ENCODE measurements around the gene ZNRF3. TPM values are rescaled to one million over a fixed set of nuclear protein-coding genes. Genes with fewer than 3 reads are reported as not detected.

The ZNRF3 gene
- polyA plus RNA-seq, 2 donors: 1.6 to 2.8 TPM

DNA sequence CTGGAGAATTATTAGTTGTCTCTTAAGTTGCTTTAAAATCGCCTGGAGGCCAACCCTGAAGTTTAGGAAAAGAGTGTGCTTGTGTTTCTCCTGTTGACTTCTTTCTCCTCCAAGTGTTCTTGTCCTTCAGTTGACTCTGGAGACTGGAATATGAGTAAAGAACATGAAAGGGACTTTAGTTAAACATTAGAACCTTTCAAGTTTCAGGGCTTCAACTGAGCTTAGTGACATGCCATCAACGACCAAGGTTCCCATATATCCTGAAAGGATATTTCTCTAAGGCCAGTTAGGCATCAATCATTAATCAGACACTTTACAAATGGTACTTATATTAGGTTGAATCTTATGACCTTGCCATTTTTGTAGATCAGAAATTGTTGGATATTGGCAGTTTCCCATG lies 70.0 kb downstream of the ZNRF3 start:
- H3K36me3 ChIP-seq (ENCODE audit: control insufficient read depth in 2 of 2, insufficient read depth in 2 of 2, low read length in 1 of 2): no peaks in the 10 kb centered on the region
- H3K27me3 ChIP-seq (ENCODE audit: control insufficient read depth in 1 of 2, insufficient read depth in 2 of 2, low read length in 2 of 2): no peaks in the 10 kb centered on the region
- H3K4me1 ChIP-seq (ENCODE audit: control insufficient read depth in 2 of 2, insufficient read depth in 2 of 2, low read length in 1 of 2): peaks cover 3 to 10% of the 10 kb centered on the region in 2 donors
- H3K27ac ChIP-seq (ENCODE audit: low read depth in 2 of 2, low read length in 1 of 2): peak overlapping the region in 1 of 2 donors; percentile 22
- H3K4me3 ChIP-seq (ENCODE audit: low read depth in 1 of 2, low read length in 2 of 2): no peak overlapping the region
- WGBS, 2 donors: 42 to 61% methylated on average over 2 of the region's 2 CpGs
- H3K9me3 ChIP-seq (ENCODE audit: control insufficient read depth in 2 of 2, insufficient read depth in 1 of 2, low read depth in 1 of 2, low read length in 1 of 2): no peaks in the 10 kb centered on the region

DNA sequence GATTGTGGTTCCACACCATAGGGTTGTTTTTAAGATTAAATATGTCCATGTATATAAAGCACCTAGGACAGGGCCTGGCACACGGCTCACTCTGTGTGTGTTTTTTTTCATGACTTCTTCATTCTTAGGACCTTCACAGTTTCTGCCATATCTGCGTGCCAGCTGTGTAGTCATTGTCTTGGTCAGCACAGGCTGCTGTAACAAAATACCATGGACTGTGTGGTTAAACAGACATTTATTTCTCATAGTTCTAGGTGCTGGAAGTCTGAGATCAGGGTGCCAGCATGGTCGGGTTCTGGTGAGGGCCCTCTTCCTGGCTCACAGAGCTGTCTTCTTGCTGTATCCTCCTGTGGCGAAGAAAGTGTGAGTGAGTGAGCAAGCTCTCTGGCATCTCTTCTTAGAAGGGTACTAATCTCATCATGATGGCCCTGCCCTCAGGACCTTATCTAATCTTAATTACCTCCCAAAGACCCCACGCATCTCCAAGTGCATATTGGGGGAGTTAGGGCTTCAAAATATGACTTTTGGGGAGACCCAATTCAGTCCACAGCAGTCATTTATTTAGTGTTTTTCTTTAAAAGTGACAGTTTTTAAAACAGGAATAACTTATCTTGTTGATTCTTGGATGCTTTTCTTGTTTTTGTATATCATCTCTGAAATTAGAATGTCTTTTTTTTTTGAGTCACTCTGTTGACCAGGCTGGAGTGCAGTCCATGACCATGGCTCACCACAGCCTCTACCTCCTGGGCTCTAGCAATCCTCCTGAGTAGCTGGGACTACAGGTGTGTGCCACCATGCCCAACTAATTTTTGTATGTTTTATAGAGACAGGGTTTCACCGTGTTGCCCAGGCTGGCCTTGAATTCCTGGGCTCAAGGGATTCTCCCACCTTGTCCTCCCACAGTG lies 70.9 kb downstream of the ZNRF3 start:
- Histone ChIP-seq H3K36me3 (ENCODE audit: control insufficient read depth in 2 of 2, insufficient read depth in 2 of 2, low read length in 1 of 2) (no peaks in the 10 kb centered on the region), H3K27me3 (ENCODE audit: control insufficient read depth in 1 of 2, insufficient read depth in 2 of 2, low read length in 2 of 2) (no peaks in the 10 kb centered on the region), H3K9me3 (ENCODE audit: control insufficient read depth in 2 of 2, insufficient read depth in 1 of 2, low read depth in 1 of 2, low read length in 1 of 2) (no peaks in the 10 kb centered on the region), H3K27ac (ENCODE audit: low read depth in 2 of 2, low read length in 1 of 2) (no peak overlapping the region), H3K4me1 (ENCODE audit: control insufficient read depth in 2 of 2, insufficient read depth in 2 of 2, low read length in 1 of 2) (peaks cover 6 to 13% of the 10 kb centered on the region in 2 donors), H3K4me3 (ENCODE audit: low read depth in 1 of 2, low read length in 2 of 2) (no peak overlapping the region)
- 87 to 88% methylated on average over 6 of the region's 6 CpGs for WGBS, 2 donors

- 72 to 81% methylated on average over 5 of the region's 5 CpGs for WGBS, 2 donors
- Histone ChIP-seq H3K36me3 (ENCODE audit: control insufficient read depth in 2 of 2, insufficient read depth in 2 of 2, low read length in 1 of 2) (no peaks in the 10 kb centered on the region), H3K27ac (ENCODE audit: low read depth in 2 of 2, low read length in 1 of 2) (no peak overlapping the region), H3K4me1 (ENCODE audit: control insufficient read depth in 2 of 2, insufficient read depth in 2 of 2, low read length in 1 of 2) (peaks cover 6 to 13% of the 10 kb centered on the region in 2 donors), H3K27me3 (ENCODE audit: control insufficient read depth in 1 of 2, insufficient read depth in 2 of 2, low read length in 2 of 2) (no peaks in the 10 kb centered on the region), H3K4me3 (ENCODE audit: low read depth in 1 of 2, low read length in 2 of 2) (no peak overlapping the region), H3K9me3 (ENCODE audit: control insufficient read depth in 2 of 2, insufficient read depth in 1 of 2, low read depth in 1 of 2, low read length in 1 of 2) (no peaks in the 10 kb centered on the region)
Observed at GRCh38 chr22:28955817-28956216, 72.4 kb downstream of the ZNRF3 start.

DNA sequence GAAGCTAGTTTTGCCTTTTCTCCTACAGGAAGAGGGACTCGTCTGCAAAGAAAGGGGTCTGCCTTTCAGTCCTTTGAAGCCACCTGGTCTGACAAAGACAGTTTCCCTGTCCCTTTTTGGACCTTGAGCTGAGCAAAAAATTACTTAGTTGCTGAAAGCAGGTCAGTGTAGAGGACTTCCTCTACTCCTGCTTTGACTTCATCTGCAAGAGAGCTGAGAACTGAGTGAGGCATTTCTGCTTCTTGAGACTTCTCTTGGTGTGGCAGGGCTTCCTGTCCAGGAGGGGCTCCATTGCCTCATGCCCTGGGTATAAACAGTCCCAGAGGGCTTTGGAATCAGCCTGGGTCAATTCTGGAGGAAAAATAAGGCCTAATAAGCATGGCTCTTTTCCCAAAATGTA lies 73.1 kb downstream of the ZNRF3 start:
- Histone ChIP-seq H3K9me3 (ENCODE audit: control insufficient read depth in 2 of 2, insufficient read depth in 1 of 2, low read depth in 1 of 2, low read length in 1 of 2) (no peaks in the 10 kb centered on the region), H3K4me1 (ENCODE audit: control insufficient read depth in 2 of 2, insufficient read depth in 2 of 2, low read length in 1 of 2) (peaks cover 6 to 12% of the 10 kb centered on the region in 2 donors), H3K27me3 (ENCODE audit: control insufficient read depth in 1 of 2, insufficient read depth in 2 of 2, low read length in 2 of 2) (no peaks in the 10 kb centered on the region), H3K36me3 (ENCODE audit: control insufficient read depth in 2 of 2, insufficient read depth in 2 of 2, low read length in 1 of 2) (no peaks in the 10 kb centered on the region), H3K27ac (ENCODE audit: low read depth in 2 of 2, low read length in 1 of 2) (no peak overlapping the region), H3K4me3 (ENCODE audit: low read depth in 1 of 2, low read length in 2 of 2) (no peak overlapping the region)
- 71 to 89% methylated on average over 1 of the region's 1 CpG for WGBS, 2 donors

- H3K4me3 ChIP-seq (ENCODE audit: low read depth in 1 of 2, low read length in 2 of 2): no peak overlapping the region
- H3K27ac ChIP-seq (ENCODE audit: low read depth in 2 of 2, low read length in 1 of 2): peak overlapping the region; percentile 75 to 76
- H3K36me3 ChIP-seq (ENCODE audit: control insufficient read depth in 2 of 2, insufficient read depth in 2 of 2, low read length in 1 of 2): no peaks in the 10 kb centered on the region
- WGBS, 2 donors: 55 to 60% methylated on average over 5 of the region's 5 CpGs
- no peaks in the 10 kb centered on the region for H3K27me3 ChIP-seq (ENCODE audit: control insufficient read depth in 1 of 2, insufficient read depth in 2 of 2, low read length in 2 of 2)
- peaks cover 4 to 5% of the 10 kb centered on the region in 2 donors for H3K4me1 ChIP-seq (ENCODE audit: control insufficient read depth in 2 of 2, insufficient read depth in 2 of 2, low read length in 1 of 2)
- no peaks in the 10 kb centered on the region for H3K9me3 ChIP-seq (ENCODE audit: control insufficient read depth in 2 of 2, insufficient read depth in 1 of 2, low read depth in 1 of 2, low read length in 1 of 2)
Observed at GRCh38 chr22:28958611-28959010, 75.2 kb downstream of the ZNRF3 start.

DNA sequence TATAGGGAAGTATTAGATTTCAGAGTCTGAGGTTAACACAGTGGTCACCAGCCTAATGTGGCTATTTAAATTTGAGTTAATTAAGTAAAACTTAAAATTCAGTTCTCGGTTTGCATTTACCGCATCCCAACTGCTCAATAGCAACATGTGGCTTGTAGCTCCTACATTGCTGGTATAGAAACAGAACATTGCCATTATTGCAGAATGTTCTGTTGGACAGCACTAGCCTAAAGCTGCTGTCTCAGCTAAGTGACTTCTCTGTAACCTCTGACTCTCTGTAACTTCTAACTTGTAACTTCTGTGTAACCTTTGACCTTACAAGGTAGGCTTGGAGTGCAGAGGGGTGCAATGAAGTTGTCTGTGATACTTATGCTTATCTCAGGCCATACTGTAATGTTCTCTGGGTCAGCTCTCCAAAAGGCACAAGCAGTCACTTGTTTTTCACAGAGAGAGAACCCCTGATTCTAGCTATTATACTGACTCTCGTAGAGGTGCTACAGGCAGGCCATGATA lies 78.7 kb downstream of the ZNRF3 start:
- no peaks in the 10 kb centered on the region for H3K9me3 ChIP-seq (ENCODE audit: control insufficient read depth in 2 of 2, insufficient read depth in 1 of 2, low read depth in 1 of 2, low read length in 1 of 2)
- peaks cover 9 to 10% of the 10 kb centered on the region in 2 donors for H3K4me1 ChIP-seq (ENCODE audit: control insufficient read depth in 2 of 2, insufficient read depth in 2 of 2, low read length in 1 of 2)
- H3K27ac ChIP-seq (ENCODE audit: low read depth in 2 of 2, low read length in 1 of 2): no peak overlapping the region
- WGBS, 2 donors: 96 to 98% methylated on average over 3 of the region's 3 CpGs
- H3K4me3 ChIP-seq (ENCODE audit: low read depth in 1 of 2, low read length in 2 of 2): no peak overlapping the region
- H3K36me3 ChIP-seq (ENCODE audit: control insufficient read depth in 2 of 2, insufficient read depth in 2 of 2, low read length in 1 of 2): no peaks in the 10 kb centered on the region
- no peaks in the 10 kb centered on the region for H3K27me3 ChIP-seq (ENCODE audit: control insufficient read depth in 1 of 2, insufficient read depth in 2 of 2, low read length in 2 of 2)

DNA sequence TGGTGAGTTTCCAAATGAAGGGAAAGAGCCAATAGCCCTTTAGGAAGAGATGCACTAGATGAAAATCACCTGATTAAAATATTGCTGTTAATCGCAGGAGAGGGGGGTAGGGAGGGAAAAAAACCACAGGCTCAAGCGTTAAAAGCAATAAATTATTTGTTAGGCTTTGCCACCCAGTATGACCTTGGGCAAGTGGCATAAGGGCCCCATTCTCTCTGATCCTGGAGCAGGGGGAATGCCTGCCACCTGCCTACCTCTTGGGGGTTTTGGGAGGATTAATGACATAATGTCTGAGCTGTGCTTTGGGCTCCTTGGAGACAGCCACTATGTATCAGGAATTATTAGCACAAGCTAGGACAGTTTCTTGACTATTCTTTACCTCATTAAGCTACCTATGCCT lies 80.0 kb downstream of the ZNRF3 start:
- peaks cover 9% of the 10 kb centered on the region in 2 donors for H3K4me1 ChIP-seq (ENCODE audit: control insufficient read depth in 2 of 2, insufficient read depth in 2 of 2, low read length in 1 of 2)
- 41 to 52% methylated on average over 2 of the region's 2 CpGs for WGBS, 2 donors
- H3K9me3 ChIP-seq (ENCODE audit: control insufficient read depth in 2 of 2, insufficient read depth in 1 of 2, low read depth in 1 of 2, low read length in 1 of 2): no peaks in the 10 kb centered on the region

GRCh38 chr22:28967163-28967665 lies 83.8 kb downstream of the ZNRF3 start:
- 55 to 70% methylated on average over 6 of the region's 6 CpGs for WGBS, 2 donors
- Histone ChIP-seq H3K9me3 (ENCODE audit: control insufficient read depth in 2 of 2, insufficient read depth in 1 of 2, low read depth in 1 of 2, low read length in 1 of 2) (no peaks in the 10 kb centered on the region), H3K4me1 (ENCODE audit: control insufficient read depth in 2 of 2, insufficient read depth in 2 of 2, low read length in 1 of 2) (peaks cover 5% of the 10 kb centered on the region in 2 donors), H3K27ac (ENCODE audit: low read depth in 2 of 2, low read length in 1 of 2) (peak overlapping the region in 1 of 2 donors; percentile 22), H3K36me3 (ENCODE audit: control insufficient read depth in 2 of 2, insufficient read depth in 2 of 2, low read length in 1 of 2) (no peaks in the 10 kb centered on the region), H3K27me3 (ENCODE audit: control insufficient read depth in 1 of 2, insufficient read depth in 2 of 2, low read length in 2 of 2) (no peaks in the 10 kb centered on the region), H3K4me3 (ENCODE audit: low read depth in 1 of 2, low read length in 2 of 2) (no peak overlapping the region)

More for the DNA sequence above, 80.0 kb downstream of the ZNRF3 start:
- H3K27me3 ChIP-seq (ENCODE audit: control insufficient read depth in 1 of 2, insufficient read depth in 2 of 2, low read length in 2 of 2): no peaks in the 10 kb centered on the region
- no peaks in the 10 kb centered on the region for H3K36me3 ChIP-seq (ENCODE audit: control insufficient read depth in 2 of 2, insufficient read depth in 2 of 2, low read length in 1 of 2)
- H3K27ac ChIP-seq (ENCODE audit: low read depth in 2 of 2, low read length in 1 of 2): no peak overlapping the region
- H3K4me3 ChIP-seq (ENCODE audit: low read depth in 1 of 2, low read length in 2 of 2): no peak overlapping the region

GRCh38 chr22:28967969-28968368 lies 84.6 kb downstream of the ZNRF3 start:
- Histone ChIP-seq H3K27ac (ENCODE audit: low read depth in 2 of 2, low read length in 1 of 2) (no peak overlapping the region), H3K36me3 (ENCODE audit: control insufficient read depth in 2 of 2, insufficient read depth in 2 of 2, low read length in 1 of 2) (no peaks in the 10 kb centered on the region), H3K4me1 (ENCODE audit: control insufficient read depth in 2 of 2, insufficient read depth in 2 of 2, low read length in 1 of 2) (peaks cover 5% of the 10 kb centered on the region in 2 donors), H3K9me3 (ENCODE audit: control insufficient read depth in 2 of 2, insufficient read depth in 1 of 2, low read depth in 1 of 2, low read length in 1 of 2) (no peaks in the 10 kb centered on the region), H3K4me3 (ENCODE audit: low read depth in 1 of 2, low read length in 2 of 2) (no peak overlapping the region), H3K27me3 (ENCODE audit: control insufficient read depth in 1 of 2, insufficient read depth in 2 of 2, low read length in 2 of 2) (no peaks in the 10 kb centered on the region)

All from esophagus (tissue), 2 donors.